GM12878 (cell line): ENCODE data around the gene GRAMD1B. TPM values are rescaled to one million over a fixed set of nuclear protein-coding genes. Genes with fewer than 3 reads are reported as not detected.

Experiments used
- ATF7 ChIP-seq: fragments of 450-650 bp; IDR thresholded peaks from 2 replicates; pipeline ENCODE4 v1.6.1; 2016; ENCODE audit warnings: low read depth, mild to moderate bottlenecking
- E4F1 ChIP-seq: fragments of 450-650 bp; IDR thresholded peaks from 2 replicates; pipeline ENCODE4 v1.6.1; 2018; ENCODE audit warnings: borderline replicate concordance, mild to moderate bottlenecking; ENCODE audit not compliant: partially characterized antibody
- IRF3 ChIP-seq: fragments of 450-650 bp; IDR thresholded peaks from 2 replicates; pipeline ENCODE4 v1.6.1; 2014; ENCODE audit warnings: mild to moderate bottlenecking
- MAX ChIP-seq: IDR thresholded peaks from 2 replicates; pipeline ENCODE4 v1.6.1; 2012; ENCODE audit warnings: low read depth, low read length, improper control_type of control experiment
- NBN ChIP-seq: fragments of 450-650 bp; IDR thresholded peaks from 2 replicates; pipeline ENCODE4 v1.6.1; 2016
- PAX8 ChIP-seq: fragments of 450-650 bp; IDR thresholded peaks from 2 replicates; pipeline ENCODE4 v1.6.1; 2017; ENCODE audit warnings: mild to moderate bottlenecking, moderate library complexity
- RCOR1 ChIP-seq: conservative IDR thresholded peaks from 2 replicates; pipeline ENCODE4 v1.6.1; 2012; ENCODE audit warnings: low read depth, low read length, improper control_type of control experiment
- SMAD1 ChIP-seq: fragments of 450-650 bp; IDR thresholded peaks from 2 replicates; pipeline ENCODE4 v1.6.1; 2018; ENCODE audit warnings: mild to moderate bottlenecking, low read depth; ENCODE audit not compliant: partially characterized antibody
- polyA plus RNA-seq, 11 experiments: library from polyadenylated mRNA; depleted of rRNA in 4 of 11; unstranded in 6 of 11; stranded (reverse) in 5 of 11; fragments of >200 nt; fragmentation: Nextera tagmentation in 4 of 11; fragmentation: Illumina TruSeq in 1 of 11; extraction: Ambion mirVana in 4 of 11; extraction: Trizol in 1 of 11; gene quantifications; 1 replicate in 1 of 11; 2 replicates in 10 of 11; pipeline versions ENCODE4 v1.2.1 to v1.2.3, GENCODE V29; 2011 to 2016; ENCODE audit warnings: inconsistent platforms in 2 of 11, missing spikeins in 2 of 11, low read depth in 1 of 11
- total RNA-seq, 4 experiments: library from RNA; depleted of rRNA in 3 of 4; stranded (reverse); fragments of >200 nt in 3 of 4; fragmentation: Illumina TruSeq in 1 of 4; extraction: Trizol in 1 of 4; gene quantifications; 2 replicates each; pipeline versions ENCODE4 v1.2.1 to v1.2.3, GENCODE V29; 2013 to 2021

The GRAMD1B gene
- total and polyA plus RNA-seq, 10 of the 15 experiments (the other 5 are each of a cell fraction or from before 2014, with no cell fraction given): 1.9 to 49.1 (median 26.9) TPM

GRCh38 chr11:123416566-123416965, 13.5 kb upstream of the GRAMD1B start (continued):
- no peak for TF ChIP-seq E4F1
- no peak for TF ChIP-seq RCOR1
- no peak for TF ChIP-seq NBN
- TF ChIP-seq IRF3: no peak
- TF ChIP-seq ATF7: no peak
- TF ChIP-seq PAX8: no peak
- no peak for TF ChIP-seq MAX
- TF ChIP-seq SMAD1: no peak
